Embryonic facial prominence (tissue), 1 donor: ENCODE measurements around the gene CHRNE.
"Not testable (repeated sequence)": the region's sequence is repeated elsewhere in the genome, so short reads cannot be mapped to it uniquely, and the experiment has no call there.

Experiments
- DNase-seq: peaks from one replicate; pipeline ENCODE4 v3.0.0-alpha.2; 2016; ENCODE audit errors: extremely low spot score

CHRNE gene

DNA sequence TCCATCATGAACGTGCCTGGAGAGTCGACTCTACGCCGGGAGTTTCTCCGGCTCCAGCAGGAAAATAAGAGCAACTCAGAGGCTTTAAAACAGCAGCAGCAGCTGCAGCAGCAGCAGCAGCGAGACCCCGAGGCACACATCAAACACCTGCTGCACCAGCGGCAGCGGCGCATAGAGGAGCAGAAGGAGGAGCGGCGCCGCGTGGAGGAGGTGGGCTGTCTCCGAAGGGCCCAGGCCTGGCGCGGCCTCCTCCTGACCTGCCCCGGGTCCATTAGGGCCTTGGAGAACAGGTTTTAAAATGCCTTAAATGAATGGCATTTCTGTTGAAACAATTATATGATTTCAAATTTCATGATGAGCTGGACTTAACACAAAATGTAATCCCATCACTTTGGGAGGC lies 15.3 kb downstream of the CHRNE start:
- DNase-seq, result no peak

- DNase-seq, result no peak
These were observed 16.1 kb downstream of the CHRNE start for GRCh38 chr17:4886830-4887229.

DNA sequence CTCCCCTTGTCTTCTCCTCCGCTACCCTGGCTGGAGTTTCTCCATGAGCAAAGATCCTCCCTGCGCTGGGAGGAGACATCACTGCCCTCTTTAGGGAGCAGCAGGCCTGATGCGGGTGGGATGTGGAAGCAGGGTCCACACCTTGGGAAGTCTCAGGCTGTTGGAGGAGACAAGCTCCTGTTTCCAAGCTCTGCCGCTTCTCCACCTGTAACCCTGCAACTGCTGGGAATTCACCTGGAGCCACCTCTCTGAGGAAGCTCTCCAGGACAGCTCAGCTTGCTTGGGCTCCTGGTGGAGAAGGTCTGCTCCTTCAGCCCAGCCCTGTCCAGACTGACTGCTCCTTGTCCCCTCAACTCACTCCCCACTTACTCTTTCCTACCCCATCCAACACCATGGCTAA lies 18.4 kb downstream of the CHRNE start:
- DNase-seq, result no peak

- no peak for DNase-seq
These were observed 20.9 kb downstream of the CHRNE start for GRCh38 chr17:4881761-4882555.

DNA sequence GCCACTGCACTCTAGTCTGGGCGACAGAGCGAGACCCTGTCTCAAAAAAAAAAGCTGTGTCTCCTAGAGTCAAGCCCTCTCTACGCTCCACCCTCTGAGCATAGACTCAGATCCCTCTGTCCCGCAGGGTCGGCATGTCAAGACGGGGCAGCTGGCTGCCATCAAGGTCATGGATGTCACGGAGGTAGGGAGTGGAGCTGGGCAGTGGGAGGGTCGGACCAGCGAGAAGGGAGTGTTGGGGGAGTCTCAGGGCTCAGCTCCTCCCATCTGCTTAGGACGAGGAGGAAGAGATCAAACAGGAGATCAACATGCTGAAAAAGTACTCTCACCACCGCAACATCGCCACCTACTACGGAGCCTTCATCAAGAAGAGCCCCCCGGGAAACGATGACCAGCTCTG lies 22.0 kb downstream of the CHRNE start:
- DNase-seq, result no peak

GRCh38 chr17:4879601-4880000 lies 23.3 kb downstream of the CHRNE start:
- DNase-seq, result no peak

DNA sequence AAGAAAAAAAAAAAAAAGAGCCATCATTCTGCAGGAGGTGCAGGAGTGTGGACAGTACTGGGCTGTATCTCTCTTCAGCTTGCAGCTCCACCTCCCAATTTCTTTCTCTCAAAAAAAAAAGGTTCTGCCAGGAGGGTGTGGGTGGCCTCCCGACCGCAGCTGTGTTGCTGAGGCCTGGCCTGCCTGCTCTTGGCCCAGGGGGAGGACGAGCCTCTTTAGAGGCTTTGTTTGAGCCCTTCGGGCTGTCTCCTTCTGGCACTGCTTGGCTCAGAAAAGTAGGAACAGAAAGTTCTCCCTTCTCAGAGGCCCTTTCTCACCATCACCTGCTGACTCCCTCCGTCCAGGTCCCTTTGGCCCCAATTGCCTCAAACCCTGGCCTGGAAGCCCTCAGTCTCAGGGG lies 25.8 kb downstream of the CHRNE start:
- DNase-seq, result no peak

DNA sequence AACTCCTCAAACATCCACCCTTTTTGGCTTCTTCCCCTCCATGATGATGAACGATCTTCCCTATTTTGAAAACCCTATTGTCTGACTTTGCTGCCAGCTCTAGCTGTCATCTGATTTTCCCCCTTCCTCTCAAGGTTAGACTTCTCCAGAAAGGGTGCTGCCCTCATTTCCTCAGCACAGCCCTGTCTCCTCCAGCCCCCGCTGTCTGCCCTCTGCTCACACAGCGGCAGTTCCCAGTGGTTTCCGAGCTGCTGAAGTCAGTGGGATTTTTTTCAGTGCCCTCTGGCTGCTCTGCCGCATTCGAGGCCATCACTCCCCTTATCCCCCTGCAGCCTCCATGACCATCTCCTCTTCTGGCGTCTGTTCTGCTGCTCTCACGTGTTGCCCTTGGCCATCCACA lies 30.1 kb downstream of the CHRNE start:
- DNase-seq, result no peak

DNA sequence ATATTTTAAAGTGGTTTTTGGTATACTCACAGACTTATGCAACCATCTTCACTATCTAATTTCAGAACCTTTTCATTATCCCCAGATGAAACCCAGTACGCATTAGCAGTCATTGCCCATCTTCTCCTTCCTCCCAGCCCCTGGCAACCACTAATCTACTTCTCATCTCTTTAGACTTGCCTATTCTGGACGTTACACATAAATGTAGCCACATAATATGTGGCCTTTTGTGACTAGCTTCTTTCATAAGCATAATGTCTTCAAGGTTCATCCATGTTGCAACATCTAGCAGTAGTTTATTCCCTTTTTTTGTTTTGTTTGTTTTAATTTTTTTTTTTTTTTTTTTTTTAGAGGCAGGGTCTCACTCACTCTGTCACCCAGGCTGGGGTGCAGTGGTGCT lies 32.0 kb downstream of the CHRNE start:
- no peak for DNase-seq

DNA sequence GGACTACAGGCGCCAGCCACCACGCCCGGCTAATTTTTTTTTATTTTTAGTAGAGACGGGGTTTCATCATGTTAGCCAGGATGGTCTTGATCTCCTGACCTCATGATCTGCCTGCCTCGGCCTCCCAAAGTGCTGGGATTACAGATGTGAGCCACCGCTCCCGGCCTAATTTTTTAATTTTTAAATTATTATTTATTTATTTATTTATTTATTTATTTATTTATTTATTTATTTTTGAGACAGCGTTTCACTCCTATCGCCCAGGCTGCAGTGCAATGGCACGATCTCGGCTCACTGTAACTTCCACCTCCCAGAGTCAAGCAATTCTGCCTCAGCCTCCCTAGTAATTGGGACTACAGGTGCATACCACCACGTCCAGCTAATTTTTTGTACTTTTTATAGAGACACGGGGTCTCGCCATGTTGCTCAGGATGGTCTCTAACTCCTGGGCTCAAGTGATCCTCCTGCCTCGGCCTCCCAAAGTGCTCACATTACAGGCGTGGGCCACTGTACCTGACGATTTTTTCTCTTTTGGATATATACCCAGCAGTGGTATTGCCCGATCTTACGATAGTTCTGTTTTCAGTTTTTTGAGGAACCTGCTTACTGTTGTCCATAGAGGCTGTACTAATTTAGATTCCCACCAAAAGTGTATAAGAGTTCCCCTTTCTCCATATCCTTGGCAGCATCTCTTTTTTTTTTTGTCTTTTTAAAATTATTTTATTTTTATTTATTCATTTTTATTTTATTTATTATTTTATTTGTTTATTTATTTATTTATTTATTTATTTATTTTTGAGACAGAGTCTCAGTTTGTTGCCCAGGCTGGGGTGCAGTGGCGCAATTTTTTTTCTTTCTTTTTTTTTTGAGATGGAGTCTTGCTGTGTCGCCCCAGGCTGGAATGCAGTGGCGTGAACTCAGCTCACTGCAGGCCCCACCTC lies 33.6 kb downstream of the CHRNE start:
- DNase-seq, result not testable (repeated sequence)

DNA sequence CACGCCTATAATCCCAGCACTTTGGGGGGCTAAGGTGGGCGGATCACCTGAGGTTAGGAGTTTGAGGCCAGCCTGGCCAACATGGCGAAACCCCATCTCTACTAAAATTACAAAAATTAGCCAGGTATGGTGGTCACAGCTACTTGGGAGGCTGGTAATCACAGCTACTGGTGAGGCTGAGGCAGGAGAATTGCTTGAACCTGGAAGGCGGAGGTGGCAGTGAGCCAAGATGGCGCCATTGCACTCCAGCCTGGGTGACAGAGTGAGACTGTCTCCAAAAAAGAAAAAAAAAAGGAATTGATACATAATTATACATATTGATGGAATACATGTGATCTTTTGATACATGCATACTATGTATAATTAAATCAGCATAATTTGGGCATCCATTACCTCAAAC lies 35.4 kb downstream of the CHRNE start:
- DNase-seq, result not testable (repeated sequence)

DNA sequence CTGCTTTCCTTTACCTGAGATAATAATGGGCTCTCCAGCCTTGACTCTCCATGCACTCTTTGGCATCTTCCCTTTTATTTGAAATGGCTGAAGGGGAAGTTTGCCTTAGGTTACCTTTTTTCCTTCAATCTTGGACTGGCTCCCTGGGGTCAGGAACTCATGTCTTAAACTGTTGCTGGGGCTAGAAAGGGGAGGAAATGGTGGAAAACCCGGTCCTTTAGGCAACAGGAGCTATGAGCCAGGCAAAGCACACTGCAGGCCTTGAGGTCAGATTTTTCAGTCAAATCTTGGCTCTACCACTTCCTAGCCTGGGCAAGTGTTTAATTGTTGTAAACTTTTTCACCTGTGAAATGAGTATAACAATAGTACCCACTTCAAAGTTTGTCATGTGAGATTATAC lies 39.6 kb downstream of the CHRNE start:
- DNase-seq, result no peak

GRCh38 chr17:4862720-4863119 lies 40.2 kb downstream of the CHRNE start:
- no peak for DNase-seq

DNA sequence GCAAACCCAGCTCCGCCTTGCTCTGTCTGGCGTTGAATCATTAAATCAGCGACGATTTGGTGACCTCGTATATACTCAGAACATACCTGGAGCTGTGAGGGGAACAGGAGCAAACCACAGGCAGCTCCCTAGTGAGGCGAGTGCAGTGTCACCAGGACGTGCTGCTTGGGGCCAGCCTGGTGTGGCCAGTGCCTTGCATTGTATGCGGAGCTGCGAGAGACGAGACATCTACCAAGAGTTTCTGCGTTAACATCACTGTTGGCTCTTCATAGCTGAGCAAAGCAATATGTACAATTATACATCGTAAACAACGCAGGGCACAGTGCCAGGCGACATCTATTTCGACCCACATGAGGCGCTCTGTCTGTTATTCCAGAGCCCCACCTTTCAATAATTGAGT lies 41.8 kb downstream of the CHRNE start:
- DNase-seq, result no peak

DNA sequence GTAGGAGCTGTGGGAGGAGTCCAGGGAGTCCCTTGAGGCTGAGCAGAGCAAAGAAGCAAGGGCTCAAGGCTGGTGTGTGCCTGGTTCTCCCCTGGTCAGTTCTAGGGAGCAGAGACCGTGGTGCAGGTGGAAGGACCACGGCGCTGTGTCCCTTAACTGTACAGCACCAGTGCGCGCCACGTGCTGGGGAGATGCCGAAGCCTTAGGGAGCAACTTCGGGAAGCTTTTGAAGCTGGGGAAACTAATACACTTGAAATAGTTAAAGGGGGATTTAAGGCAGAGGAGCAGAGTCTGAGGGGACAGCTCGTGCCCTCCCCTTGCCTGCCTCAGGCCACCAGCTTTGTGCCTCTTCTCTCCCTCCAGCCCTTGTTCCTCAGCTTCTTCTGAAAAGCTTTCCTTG lies 42.2 kb downstream of the CHRNE start:
- DNase-seq, result no peak

DNA sequence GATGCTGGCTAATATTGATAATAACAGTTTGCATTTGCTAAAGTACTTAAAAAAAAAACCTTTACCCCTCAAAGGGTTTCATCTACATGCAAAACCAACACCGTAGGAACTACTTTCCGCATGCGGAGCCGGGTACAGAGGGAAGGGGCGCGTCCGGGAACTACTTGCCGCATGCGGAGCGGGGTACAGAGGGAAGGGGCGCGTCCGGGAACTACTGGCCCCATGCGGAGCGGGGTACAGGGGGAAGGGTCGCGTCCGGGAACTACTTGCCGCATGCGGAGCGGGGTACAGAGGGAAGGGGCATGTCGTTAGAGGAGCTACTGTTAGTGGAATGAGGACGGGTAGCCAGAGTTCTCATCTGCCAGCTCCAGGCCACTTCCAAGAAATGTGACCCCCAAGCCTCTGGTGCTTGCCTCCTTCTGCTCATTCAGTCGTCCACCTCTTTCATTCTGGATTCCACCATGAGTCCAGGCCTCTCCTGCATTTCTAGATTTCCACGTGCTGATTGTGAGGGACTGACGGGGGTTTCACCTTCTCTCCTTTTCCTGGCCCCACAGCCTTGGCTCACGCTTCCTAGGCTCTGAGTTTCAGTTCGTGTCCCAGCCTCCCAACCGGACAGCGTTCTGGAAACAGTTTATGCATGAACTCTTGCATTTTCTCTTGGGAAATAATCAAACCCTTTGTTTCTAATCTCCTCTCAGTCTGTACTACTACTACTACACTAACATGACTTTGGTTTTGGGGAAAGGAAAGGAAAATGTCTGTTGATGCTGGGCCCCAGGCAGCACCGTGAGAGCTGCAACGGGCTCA lies 42.9 kb downstream of the CHRNE start:
- DNase-seq, result no peak

DNA sequence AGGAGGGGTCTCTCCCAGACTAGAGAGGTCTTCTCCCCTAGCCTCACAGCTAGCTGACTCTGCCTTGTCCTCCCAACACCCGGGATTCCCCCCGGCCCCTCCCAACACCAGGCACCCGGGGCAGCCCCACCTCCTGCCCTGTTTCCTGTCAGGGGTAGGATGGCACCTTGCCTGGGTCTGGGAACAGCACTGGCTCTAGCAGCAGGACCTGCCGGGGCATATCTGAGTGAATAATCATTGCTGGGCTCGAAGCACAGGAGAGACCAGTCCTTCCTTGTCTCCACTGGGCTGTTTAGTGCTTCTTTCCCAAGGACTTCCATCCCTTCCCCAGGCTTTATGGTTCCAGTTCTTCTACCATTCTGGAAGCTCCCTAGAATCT lies 44.0 kb downstream of the CHRNE start:
- DNase-seq, result no peak

DNA sequence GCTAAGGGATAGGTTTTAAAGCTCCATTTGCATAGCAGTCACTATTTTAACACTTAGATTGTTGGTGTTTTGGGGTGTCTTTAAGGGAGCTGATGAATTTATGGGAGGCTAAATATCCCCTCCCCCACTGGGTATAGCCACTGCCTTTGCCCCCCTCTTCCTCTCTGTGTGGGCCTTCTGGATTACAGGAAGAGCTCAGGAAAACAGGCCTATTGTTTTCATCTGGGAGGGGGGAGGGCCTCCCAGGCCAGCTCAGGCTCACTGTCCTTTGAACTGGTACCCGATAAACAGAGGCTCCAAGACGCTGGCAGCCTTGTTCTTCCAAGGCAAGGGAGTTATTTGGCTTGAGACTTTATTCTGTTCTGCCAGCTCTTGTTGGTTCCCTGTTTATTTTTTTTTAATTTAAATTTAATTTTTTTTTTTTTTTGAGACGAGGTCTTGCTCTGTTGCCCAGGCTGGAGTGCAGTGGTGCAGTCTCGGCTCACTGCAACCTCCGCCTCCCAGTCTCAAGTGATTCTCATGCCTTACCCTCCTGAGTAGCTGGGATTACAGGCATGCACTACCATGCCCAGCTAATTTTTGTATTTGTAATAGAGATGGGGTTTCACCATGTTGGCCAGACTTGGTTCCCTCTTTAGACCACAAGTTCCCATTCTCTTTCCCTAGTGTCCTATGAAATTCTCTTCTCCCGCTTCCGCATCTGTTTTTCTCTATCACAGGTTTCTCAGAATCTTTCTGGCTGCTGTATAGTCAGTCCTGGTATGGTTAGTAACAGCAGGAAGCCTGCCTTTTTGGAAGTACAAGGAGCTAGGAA lies 44.6 kb downstream of the CHRNE start:
- DNase-seq, result no peak

DNA sequence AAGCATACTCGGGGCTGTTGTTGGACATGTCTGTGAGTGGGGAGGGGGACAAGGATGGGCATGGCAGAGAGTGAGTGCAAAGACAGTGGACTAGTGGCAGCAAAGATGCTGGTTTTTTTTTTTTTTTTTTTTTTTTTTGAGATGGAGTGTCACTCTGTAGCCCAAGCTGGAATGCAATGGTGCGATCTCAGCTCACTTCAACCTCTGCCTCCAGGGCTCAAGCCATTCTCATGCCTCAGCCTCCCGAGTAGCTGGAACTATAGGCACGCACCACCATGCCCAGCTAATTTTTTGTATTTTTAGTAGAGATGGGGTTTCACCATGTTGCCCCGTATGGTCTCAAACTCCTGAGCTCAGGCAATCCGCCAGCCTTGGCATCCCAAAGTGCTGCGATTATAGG lies 45.6 kb downstream of the CHRNE start:
- DNase-seq, result not testable (repeated sequence)

DNA sequence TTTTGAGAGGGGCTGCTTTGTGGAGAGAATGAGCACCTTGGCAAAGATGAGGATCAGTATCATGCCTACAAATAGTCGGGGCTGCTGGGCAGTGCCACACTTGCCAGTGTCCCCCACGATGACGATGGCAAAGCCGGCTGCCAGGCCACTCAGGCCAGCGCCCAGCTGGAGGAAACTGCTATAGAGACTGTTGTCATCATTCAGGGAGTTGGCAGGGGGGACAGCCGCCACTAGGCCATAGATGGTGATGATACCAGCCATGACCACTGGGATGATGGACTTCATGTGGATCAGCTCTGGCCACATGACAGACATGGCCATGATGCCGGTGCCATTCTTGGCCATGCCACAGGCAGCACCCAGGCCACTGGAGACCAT lies 46.0 kb downstream of the CHRNE start:
- DNase-seq, result no peak

DNA sequence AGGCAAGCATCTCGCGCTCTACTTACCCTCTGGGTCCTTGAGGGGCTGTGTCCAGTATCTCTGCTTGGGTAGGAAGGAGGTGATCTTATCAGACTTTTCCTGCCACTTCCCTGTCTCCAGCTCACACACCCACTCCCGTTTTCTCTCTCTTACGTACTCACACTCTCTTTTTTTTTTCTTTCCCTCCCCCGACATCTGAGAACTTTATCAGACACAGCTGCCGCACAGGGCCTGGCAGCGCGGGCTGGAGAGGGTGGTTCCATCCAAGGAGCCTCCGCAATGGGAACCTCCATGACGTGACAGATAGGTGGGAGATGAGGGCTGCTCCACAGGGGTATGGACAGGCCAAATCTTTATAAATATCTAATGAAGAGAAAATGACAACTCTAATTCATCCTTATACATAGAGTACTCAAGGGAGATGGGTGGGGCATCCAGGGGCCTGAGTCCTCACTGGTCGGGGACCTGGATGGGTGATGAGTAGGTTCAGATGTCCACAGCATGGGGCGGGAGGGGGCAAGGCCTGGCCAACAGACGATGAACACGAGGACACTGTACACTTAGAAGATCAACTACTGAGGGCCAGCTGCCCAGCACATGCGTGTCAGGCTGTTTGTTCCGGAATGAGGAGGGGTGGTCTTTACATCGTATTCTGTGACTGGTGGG lies 46.5 kb downstream of the CHRNE start:
- DNase-seq, result no peak
